CD4-positive, alpha-beta T cell treated with Interleukin-2 at 100 ng/mL for 4 hours (primary cell): Measurements from ENCODE around the gene LSMEM2.
A peak's percentile ranks its signal among the peaks of the same experiment; 100 is the strongest.
"Not testable (repeated sequence)": the region's sequence is repeated elsewhere in the genome, so short reads cannot be mapped to it uniquely, and the experiment has no call there.

Experiments
- DNase-seq: peaks from one replicate; pipeline ENCODE4 v3.0.0-alpha.2; 2020; ENCODE audit warnings: low spot score

The LSMEM2 gene

GRCh38 chr3:50264964-50265485, 13.9 kb upstream of the LSMEM2 start:
- DNase-seq = no peak

DNA sequence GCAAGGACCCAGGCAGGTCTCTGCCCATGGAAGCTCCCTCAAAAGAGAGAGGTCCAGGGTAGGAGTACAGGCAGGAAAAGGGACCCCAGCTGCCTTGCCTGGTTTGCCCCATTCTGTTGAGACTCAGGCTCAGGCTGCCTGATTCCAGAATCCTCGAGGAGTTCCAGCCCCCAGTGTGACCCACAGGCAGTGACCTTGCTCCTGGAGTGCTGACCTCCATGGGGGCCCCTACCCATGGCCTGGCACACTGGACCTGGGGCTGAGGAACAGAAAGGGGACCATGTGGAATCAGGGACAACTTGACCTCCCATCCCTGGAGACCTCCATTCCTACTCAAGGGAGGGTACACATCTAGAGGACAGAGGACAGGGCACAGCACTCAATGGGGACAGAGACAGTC, 13.3 kb upstream of the LSMEM2 start:
- DNase-seq = no peak

GRCh38 chr3:50266017-50266416, 12.9 kb upstream of the LSMEM2 start:
- DNase-seq = no peak

DNA sequence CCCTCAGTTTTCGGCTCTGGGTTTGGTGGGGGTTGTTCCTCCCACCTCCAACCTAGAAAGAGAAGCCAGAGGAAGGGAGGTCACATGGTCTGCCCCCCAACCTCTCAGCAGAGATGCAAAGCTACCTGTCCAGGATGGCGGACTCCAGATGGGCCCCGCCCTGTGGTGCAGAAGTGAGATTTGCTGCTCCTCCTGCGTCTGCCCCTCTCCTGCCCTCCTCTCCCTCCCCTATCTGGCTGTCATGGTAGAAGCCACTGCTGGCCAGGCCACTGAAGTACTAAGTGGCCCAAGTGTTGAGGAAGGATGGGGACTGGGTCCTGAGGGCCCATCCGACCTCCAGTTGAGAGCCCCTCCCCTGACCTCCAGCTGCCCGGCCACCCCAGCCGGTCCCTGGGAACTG, 12.1 kb upstream of the LSMEM2 start:
- no peak for DNase-seq

- no peak for DNase-seq
These were observed 11.5 kb upstream of the LSMEM2 start for GRCh38 chr3:50267280-50267913.

- no peak for DNase-seq
These were observed 10.6 kb upstream of the LSMEM2 start for GRCh38 chr3:50268276-50268675.

GRCh38 chr3:50268703-50269451, 10.0 kb upstream of the LSMEM2 start, which contains the start of gene SEMA3B:
TSS of gene SEMA3B (plus strand) at chr3:50269147. CDS start at chr3:50269241, 94 bp downstream.
- no peak for DNase-seq

DNA sequence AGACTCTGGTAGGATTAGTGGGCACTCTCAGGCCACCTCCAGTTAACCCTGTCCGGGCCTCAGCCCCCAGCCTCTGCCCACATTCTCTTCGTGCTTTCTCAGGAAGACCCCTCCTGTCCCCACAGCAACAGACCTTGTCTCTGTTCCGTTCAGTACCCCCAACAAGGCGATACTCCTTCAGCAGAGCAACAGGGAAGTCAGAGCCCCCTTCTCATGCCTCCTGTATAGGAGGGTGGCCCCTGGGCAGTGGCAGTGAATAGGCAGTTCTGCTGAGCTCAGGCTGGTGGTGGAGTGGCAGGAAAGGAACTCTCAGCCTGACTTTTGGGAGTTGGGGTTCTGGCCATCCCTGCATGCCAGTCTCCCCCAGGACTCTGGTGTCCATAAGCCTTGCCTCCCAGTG, 9.4 kb upstream of the LSMEM2 start:
- DNase-seq = no peak

GRCh38 chr3:50269977-50270413, 8.9 kb upstream of the LSMEM2 start:
- DNase-seq = no peak

DNA sequence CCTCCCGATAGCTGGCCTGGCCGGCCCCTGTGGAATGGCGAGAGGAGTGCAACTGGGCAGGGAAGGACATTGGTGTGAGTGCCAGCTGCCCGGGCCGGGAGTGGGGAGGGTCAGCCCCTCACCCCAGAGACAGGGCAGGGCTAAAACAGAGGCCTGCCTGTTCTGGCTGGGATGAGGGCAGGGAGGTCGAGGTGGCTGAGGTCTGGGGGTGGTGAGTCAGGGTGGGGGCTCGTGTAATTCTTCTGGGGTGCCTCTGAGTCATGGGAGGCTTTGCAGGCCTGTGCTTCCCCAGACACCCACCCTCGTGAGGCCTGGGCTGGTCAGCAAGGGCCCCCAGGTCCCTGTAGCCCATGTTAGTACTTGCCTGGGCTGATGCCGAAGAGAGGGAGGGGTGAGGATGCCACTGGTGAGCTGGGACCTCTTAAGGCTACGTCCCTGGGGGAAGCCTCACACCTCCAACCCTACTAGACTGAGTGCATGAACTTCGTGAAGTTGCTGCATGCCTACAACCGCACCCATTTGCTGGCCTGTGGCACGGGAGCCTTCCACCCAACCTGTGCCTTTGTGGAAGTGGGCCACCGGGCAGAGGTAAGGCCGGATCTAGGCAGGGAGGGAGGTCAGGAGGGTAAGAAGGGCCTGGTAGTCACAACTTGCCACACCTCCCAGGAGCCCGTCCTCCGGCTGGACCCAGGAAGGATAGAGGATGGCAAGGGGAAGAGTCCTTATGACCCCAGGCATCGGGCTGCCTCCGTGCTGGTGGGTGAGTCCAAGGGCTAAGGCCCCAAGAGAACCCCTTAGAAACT, 8.3 kb upstream of the LSMEM2 start:
- DNase-seq = no peak

DNA sequence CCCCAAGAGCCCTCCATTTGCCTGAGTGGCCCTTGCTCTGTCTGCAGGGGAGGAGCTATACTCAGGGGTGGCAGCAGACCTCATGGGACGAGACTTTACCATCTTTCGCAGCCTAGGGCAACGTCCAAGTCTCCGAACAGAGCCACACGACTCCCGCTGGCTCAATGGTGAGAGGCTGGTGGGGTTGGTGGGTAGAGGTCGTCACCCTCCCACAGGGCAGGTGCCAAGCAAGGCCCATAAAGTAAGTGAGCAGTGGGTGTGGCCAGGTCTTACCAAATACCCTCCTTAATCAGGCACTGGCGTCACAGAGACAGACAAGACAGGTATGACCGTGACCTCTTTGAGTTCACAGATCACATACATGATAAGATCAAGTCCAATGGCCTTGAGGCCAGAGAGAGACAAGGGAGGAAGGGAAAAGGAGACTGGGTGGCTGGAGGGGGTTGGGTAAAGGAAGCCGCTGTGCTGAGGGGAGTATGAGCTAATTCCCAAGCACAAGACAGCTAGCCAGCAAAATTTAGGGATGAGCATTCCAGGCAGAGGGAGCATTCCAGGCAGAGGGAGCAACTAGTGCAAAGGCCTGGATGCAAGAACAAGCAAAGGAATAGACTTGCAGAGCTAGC, 7.5 kb upstream of the LSMEM2 start:
- no peak for DNase-seq

DNA sequence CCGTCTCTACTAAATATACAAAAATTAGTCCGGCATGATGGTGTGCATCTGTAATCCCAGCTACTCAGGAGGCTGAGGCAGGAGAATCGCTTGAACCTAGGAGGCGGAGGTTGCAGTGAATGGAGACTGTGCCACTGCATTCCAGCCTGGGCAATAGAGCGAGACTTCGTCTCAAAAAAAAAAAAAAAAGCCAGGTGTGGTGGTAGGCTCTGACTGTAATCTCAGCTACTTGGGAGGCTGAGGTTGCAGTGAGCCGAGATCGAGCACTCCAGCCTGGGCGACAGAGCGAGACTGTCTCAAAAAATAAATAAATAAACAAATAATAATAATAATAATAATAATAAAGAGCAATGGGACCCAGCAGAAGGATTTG, 6.4 kb upstream of the LSMEM2 start:
- not testable (repeated sequence) for DNase-seq

DNA sequence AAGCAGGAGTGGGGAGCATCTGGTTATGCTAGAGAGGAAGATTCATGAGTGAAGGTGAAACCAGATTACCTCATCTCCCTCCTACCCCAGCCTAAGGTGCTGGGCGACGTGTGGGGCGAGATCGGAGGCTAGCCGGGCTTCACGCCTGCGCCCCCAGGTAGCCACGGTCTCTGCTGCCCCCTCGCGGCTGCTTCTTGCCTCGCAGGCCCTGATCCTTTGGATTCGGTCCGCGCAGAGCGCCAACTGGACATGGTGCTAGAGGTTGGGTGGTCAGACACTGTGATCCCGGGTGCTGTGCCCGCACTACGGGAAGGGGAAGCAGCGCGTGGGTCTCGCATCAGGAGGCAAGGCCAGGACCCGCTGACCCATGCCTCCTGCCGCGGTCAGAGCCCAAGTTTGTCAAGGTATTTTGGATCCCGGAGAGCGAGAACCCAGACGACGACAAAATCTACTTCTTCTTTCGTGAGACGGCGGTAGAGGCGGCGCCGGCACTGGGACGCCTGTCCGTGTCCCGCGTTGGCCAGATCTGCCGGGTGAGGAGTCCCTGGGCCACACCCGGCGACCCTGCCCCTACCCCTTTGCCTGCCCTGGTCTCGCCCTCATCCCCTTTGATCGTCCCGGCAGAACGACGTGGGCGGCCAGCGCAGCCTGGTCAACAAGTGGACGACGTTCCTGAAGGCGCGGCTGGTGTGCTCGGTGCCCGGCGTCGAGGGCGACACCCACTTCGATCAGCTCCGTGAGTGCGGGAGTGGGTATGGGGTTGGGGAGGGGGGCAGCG, 5.8 kb upstream of the LSMEM2 start:
- DNase-seq = peak; percentile 87

DNA sequence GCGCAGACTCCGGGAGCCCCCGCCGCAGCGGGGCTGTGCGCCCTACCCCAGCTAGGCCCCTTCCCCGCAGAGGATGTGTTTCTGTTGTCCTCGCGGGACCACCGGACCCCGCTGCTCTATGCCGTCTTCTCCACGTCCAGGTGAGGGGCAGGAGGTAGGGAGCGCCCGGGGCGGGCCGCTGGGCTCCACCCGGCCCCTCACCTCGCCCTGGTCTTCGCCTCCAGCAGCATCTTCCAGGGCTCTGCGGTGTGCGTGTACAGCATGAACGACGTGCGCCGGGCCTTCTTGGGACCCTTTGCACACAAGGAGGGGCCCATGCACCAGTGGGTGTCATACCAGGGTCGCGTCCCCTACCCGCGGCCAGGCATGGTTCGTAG, 5.2 kb upstream of the LSMEM2 start:
- no peak for DNase-seq

DNA sequence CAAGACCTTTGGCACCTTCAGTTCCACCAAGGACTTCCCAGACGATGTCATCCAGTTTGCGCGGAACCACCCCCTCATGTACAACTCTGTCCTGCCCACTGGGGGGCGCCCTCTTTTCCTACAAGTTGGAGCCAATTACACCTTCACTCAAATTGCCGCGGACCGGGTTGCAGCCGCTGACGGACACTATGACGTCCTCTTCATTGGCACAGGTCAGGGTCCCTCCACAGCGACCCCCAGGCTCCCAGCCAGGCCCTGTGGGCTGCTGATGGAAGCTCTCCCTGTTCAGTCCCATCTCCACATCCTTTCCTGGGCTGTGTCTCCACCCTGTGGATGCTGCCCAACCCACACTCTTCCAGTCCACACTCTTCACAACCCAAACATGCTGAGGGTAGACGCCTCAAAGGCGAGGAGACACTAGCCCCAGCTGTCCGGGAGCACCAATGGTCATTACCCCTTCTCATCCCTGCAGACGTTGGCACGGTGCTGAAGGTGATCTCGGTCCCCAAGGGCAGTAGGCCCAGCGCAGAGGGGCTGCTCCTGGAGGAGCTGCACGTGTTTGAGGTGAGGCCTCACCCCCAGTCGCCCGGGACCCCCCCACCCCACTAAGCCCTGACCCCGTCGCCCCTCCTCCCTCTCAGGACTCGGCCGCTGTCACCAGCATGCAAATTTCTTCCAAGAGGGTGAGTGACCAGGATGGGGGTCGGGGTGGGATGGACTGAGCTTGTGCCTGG, 4.3 kb upstream of the LSMEM2 start:
- DNase-seq = peak; percentile 67

- no peak for DNase-seq
These were observed 3.5 kb upstream of the LSMEM2 start for GRCh38 chr3:50275141-50275995.

GRCh38 chr3:50275996-50276761, 2.7 kb upstream of the LSMEM2 start:
- no peak for DNase-seq

DNA sequence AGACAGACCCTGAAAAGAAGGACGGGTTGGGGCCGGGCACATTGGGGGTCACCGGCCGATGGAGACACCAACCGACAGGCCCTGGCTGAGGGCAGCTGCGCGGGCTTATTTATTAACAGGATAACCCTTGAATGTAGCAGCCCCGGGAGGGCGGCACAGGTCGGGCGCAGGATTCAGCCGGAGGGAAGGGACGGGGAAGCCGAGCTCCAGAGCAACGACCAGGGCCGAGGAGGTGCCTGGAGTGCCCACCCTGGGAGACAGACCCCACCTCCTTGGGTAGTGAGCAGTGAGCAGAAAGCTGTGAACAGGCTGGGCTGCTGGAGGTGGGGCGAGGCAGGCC, 2.2 kb upstream of the LSMEM2 start:
- DNase-seq = no peak
